H1 (cell line): Measurements from ENCODE around the gene TMOD4. TPM values are rescaled to one million over a fixed set of nuclear protein-coding genes. Genes with fewer than 3 reads are reported as not detected.

Experiments used
- ASH2L ChIP-seq: fragments of 200-600, 300-600 bp; sonication (generic); IDR thresholded peaks from one replicate; pipeline ENCODE4 v1.7.1; 2017; ENCODE audit warnings: low read length
- BCL11A ChIP-seq, 2 experiments: IDR thresholded peaks; one replicate each; pipeline ENCODE4 v1.6.1; 2011; ENCODE audit warnings: low read depth in 2 of 2, low read length in 2 of 2, mild to moderate bottlenecking in 2 of 2
- CEBPB ChIP-seq: IDR thresholded peaks from 2 replicates; pipeline ENCODE4 v1.6.1; 2012; ENCODE audit warnings: low read depth, low read length
- GABPA ChIP-seq: IDR thresholded peaks from 2 replicates; pipeline ENCODE4 v1.6.1; 2011; ENCODE audit warnings: mild to moderate bottlenecking, low read length, moderate library complexity, borderline replicate concordance; ENCODE audit not compliant: insufficient read depth
- HDAC6 ChIP-seq: IDR thresholded peaks from one replicate; pipeline ENCODE4 v1.7.1; 2012; ENCODE audit warnings: low read depth, mild to moderate bottlenecking, inconsistent platforms, low read length, moderate library complexity
- JUND ChIP-seq: IDR thresholded peaks from 2 replicates; pipeline ENCODE4 v1.6.1; 2011; ENCODE audit warnings: mild to moderate bottlenecking, improper control_type of control experiment, low read length
- KDM1A ChIP-seq: fragments of 200-600, 300-600 bp; sonication (generic); IDR thresholded peaks from 2 replicates; pipeline ENCODE4 v1.7.1; 2016; ENCODE audit warnings: mild to moderate bottlenecking, low read length, borderline replicate concordance
- NANOG ChIP-seq: IDR thresholded peaks from 2 replicates; pipeline ENCODE4 v1.6.1; 2011; ENCODE audit warnings: low read length, low read depth, mild to moderate bottlenecking, inconsistent platforms; ENCODE audit not compliant: insufficient read depth, poor library complexity, severe bottlenecking
- POU5F1 ChIP-seq: IDR thresholded peaks from 2 replicates; pipeline ENCODE4 v1.6.1; 2011; ENCODE audit warnings: low read depth, mild to moderate bottlenecking, low read length, moderate library complexity
- RBBP5 ChIP-seq: IDR thresholded peaks from 2 replicates; pipeline ENCODE4 v1.7.1; 2012; ENCODE audit warnings: low read depth, mild to moderate bottlenecking, inconsistent platforms, low read length, moderate library complexity, borderline replicate concordance
- RXRA ChIP-seq: IDR thresholded peaks from 2 replicates; pipeline ENCODE4 v1.6.1; 2011; ENCODE audit warnings: low read depth, mild to moderate bottlenecking, low read length, moderate library complexity; ENCODE audit not compliant: insufficient read depth
- SIX5 ChIP-seq: IDR thresholded peaks from 2 replicates; pipeline ENCODE4 v1.6.1; 2011; ENCODE audit warnings: mild to moderate bottlenecking, low read depth, low read length
- TBP ChIP-seq: IDR thresholded peaks from 2 replicates; pipeline ENCODE4 v1.6.1; 2011; ENCODE audit warnings: low read depth, low read length, improper control_type of control experiment
- polyA plus RNA-seq, 7 experiments: library from polyadenylated mRNA; depleted of rRNA in 3 of 7; stranded (reverse) in 5 of 7; unstranded in 2 of 7; fragments of >200 nt in 5 of 7; fragments of 200-250 nt in 2 of 7; gene quantifications; 1 replicate in 5 of 7; 2 replicates in 1 of 7; 4 replicates in 1 of 7; pipeline versions ENCODE4 v1.2.1 to v1.2.3, GENCODE V29; 2011 to 2013; ENCODE audit warnings: missing spikeins in 2 of 7, mixed read lengths in 2 of 7
- total RNA-seq: library from RNA; stranded (reverse); fragmentation: NEBNext Ultra II Directional; extraction: Animal tissue kit (Norgen Biotek cat#: 25700); gene quantifications from 2 replicates; pipeline ENCODE4 v1.2.1, GENCODE V29; 2021

Gene TMOD4
- total and polyA plus RNA-seq, 2 of the 8 experiments (the other 6 are each of a cell fraction or from before 2014, with no cell fraction given): 0.42 TPM; not detected in 1

DNA sequence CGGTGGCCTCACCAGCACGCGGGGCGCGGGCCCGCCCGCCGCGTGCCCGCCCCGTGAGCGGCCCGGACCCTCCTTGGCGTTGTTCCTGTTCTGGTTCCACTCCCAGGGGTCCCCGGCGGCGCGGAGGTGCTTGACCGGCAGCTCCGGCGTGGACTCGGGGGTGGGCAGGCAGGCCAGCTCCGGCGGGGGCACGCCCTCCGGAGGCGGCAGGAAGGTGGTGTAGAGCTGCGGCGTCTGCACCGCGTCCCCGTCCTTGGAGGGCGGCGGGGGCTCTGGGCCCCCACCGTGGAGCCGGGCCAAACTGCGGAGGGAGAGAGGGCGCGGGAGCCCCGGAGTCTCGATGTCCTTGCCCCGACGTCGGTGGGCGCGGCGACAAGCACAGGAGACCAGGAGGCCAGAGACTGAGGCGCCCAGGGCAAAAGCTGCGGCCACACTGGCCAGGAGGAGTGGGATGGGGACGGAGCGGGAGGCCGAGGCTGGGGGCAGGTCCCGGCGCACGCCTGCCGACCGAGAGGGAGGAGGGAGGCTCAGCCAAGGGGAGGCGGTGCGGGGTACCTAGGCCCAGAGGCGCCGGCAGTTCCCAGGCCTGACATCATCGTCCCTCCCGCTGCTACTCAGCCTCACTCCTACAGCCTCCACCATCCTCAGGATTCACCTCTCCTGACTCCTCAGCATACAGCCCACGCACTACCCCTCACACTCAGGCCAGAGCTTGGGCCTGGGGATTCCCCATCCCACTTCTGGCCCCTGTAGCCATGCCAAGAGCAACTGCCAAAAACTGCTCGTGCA is 42.6 kb downstream of the TMOD4 start (continued):
- TF ChIP-seq BCL11A (IDR thresholded peaks at IDR 0.05; ENCODE audit: low read depth in 2 of 2, low read length in 2 of 2) (no peak), KDM1A (0 out of 2 replicates have a peak, but pooled peaks have one; percentile 14), POU5F1 (no peak), CEBPB (no peak), NANOG (no peak), RBBP5 (peak; percentile 45; the same call in 1 of the 2 replicates), ASH2L (no peak), GABPA (0 out of 2 replicates have a peak, but pooled peaks have one; percentile 19), JUND (0 out of 2 replicates have a peak, but pooled peaks have one; percentile 19), TBP (peak; percentile 31; the same call in 1 of the 2 replicates), HDAC6 (no peak), SIX5 (no peak), RXRA (no peak)
